ENCODE data around the gene STK11IP.
A peak's percentile ranks its signal among the peaks of the same experiment; 100 is the strongest.
"Not testable (repeated sequence)": the region's sequence is repeated elsewhere in the genome, so short reads cannot be mapped to it uniquely, and the experiment has no call there.

Gene STK11IP

DNA sequence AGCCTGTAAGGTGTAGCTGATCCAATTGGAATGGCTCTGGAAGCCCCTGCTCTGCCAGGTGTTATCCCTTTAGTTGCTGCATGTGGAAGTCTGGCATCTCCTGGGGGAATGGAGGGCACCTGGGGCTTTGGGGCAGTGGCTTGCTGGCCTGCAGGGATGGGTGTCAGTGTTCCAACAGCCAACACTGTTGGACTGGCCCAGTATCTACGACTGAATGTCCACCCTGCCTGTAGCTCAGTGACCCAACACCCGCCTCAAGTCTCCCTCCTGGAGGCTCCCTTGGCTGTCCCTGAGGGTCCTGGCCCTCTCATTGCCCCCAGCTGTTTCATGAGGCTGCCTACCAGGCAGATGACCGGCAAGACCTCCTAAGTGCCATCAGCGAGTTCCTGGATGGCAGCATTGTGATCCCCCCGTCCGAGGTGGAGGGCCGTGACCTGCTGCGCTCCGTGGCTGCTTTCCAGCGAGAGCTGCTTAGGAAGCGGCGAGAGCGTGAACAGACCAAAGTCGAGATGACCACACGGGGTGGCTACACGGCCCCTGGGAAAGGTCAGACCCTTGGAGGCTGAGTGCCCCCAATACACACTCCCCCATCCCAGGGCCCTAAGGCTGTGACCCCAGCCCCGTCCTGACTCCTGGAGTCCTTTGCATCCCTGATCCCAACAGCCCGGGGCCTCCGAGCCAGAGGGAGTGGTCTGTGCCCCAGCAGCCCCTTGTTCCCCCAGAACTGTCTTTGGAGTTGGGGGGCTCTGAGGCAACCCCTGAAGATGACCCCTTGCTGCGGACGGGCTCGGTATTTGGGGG, 37.5 kb downstream of the STK11IP start:
- DNase-seq (ENCODE audit: low read depth in 2 of 2), result no peak

GRCh38 chr2:219636144-219636915, 38.7 kb downstream of the STK11IP start:
- no peak for DNase-seq (ENCODE audit: low read depth in 2 of 2)

GRCh38 chr2:219636941-219637841, 39.5 kb downstream of the STK11IP start:
- DNase-seq (ENCODE audit: low read depth in 2 of 2), result no peak

DNA sequence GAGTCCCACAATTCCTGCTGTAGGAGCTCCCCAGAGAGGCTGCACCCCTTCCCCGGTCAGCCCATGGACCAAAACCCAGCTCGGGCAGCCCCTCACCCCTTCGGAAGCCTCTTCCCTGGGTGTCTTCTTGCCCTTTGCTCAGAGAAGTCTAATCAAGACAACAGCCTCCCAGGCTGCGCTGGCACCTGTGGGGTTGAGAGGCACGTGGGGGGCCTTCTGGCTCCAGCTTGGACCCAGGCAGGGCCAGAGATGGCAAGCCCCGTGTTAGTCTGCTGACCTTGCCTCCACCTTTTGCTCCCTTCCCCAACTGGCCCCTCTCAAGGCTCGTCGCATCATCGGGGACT, 40.2 kb downstream of the STK11IP start:
- no peak for DNase-seq (ENCODE audit: low read depth in 2 of 2)

DNA sequence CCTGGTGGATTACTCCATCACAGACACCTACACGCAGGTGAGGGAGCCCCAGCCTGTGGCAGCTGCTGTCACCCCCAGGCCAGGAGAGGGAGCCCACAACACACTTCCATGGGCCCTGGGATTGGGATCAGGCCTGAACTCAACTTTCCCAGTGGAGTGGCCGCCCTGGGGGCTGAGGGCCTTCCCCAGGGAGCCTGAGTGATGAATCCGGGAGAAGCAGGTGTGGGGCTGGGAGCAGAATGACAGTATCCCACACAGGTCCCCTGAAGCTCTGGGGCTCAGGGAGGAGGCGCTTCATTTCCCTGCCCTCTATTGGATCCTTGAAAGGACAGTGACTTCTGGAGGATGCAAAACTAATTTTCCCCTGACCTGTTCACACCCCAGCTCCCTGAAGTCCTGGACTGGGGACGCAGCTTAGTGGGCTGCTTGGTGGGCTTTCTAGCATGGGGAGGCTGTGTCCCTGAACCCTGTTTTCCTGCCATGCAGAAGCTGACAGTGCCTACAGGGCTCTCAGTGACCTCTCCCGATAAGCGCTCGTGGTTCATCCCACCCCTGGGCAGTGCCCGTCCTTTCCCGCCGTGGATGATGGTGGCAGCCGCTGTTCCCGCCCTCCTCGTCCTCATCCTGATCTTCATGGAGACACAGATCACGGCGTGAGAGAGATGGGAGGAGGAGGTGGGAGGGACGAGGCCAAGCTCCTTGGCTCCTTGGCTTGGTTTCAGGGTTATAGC, 40.7 kb downstream of the STK11IP start:
- no peak for DNase-seq (ENCODE audit: low read depth in 2 of 2)

DNA sequence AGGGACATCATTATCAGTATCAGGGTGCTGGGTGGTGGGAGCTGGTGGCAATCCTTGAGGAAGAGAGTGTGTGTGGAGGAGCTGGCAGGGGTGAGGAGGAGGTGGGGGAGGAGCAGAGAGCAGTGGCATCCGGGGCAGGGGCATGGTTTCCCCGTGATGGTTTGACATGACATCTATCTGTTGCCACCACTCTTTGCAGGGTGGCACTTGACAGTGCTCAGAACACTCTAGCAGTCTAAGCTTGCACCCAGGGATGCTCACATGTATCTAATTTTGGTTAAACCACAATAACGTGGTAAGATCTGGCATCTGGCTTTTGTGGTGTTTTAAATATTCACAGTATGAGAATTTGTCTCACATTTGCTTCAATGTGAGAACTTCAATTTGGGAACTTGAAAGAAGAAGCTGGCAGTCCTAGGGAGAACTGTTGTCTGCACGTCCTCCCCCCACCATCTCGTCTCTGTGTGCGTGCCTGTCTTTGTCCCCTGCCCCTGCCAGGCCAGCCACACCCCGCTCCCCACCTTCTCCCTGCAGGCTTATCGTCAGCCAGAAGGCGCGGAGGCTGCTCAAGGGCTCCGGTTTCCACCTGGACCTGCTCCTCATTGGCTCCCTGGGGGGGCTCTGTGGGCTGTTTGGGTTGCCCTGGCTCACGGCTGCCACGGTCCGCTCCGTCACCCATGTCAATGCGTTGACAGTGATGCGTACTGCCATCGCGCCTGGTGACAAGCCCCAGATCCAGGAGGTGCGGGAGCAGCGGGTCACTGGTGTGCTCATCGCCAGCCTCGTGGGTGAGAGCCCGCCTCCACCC, 41.5 kb downstream of the STK11IP start:
- DNase-seq (ENCODE audit: low read depth in 2 of 2), result no peak

DNA sequence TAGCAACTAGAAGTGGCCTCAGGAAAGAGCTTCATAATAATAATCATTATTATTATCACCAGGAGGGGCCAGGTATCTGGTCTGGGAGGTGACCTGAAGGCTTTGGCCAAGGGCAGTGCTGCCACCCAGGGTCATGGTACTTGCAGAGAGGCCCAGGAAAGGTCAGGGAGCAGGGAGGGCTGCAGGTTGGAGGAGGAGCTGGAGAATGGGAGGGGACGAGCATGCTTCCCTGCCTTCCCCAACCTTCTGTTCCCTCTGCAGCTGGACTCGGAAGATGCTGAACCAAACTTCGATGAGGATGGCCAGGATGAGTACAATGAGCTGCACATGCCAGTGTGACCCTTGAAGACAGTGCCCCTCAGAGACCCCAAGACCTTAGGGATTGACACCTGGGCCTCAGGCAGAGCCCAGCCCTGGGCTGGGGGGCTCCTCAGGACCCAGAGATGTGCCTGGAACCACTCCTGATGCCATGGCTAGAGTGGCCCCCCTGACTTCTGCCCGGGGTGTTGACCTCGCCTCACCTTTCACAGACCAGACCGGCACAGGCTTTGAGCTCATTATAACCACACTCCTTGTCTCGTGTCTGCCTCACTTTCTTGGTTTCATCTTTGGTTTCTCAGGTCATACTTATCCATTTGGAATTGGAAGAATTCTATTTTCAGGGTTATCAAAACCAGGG, 43.9 kb downstream of the STK11IP start:
- no peak for DNase-seq (ENCODE audit: low read depth in 2 of 2)

DNA sequence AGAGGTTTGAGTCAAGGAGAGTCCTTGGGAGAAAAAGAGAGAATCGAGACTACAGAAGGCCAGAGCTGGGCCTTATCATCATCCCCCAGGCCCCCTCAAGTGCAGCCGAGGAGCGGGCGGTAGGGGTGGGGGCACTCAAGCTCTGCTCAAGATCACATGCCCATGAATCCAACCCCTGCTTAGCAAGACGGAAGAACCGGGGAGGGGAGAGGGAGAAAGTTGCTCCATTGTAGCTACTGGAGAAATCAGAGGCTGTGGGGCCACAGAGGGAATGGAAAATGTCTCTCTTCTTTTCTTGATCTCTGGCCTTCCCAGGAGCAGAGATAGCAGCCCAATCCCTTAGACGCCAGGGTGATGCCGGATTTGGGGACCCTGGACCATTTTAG, 44.4 kb downstream of the STK11IP start:
- DNase-seq (ENCODE audit: low read depth in 2 of 2), result no peak

DNA sequence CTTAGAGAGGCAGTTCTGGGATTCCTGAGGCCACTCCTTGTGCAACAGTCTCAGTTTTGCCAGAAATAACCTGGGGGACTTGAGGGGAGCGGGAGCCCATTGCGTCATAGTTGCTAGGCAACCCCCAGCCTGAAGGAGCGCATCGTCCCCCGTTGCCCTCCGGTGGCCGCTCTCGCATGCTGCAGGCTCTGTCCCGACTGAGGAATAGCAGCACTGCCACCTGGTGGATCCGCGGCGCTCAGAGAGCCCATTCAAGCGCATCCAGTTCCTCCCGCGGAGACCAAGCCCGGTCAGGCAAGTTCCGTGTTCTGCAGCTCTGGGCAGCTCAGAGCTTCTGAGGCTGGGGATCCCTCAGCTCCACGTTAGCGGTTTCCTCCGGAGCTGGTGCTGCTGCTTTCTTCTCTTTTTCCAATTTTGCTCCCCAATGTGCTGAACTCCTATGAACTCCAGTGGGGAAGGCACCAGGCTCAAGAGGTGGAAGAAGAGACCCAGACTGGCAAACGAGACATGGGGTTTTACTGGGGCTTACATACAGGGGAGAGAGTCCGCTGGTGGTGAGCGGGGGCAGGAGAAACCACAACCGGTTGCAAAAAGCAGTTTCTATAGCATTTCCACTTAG, 44.9 kb downstream of the STK11IP start:
- DNase-seq (ENCODE audit: low read depth in 2 of 2), result peak; percentile 73 to 79

GRCh38 chr2:219643084-219643473, 45.4 kb downstream of the STK11IP start:
- no peak for DNase-seq (ENCODE audit: low read depth in 2 of 2)

- no peak for DNase-seq (ENCODE audit: low read depth in 2 of 2)
These were observed 46.2 kb downstream of the STK11IP start for GRCh38 chr2:219643788-219644398.

GRCh38 chr2:219644801-219645480, 47.3 kb downstream of the STK11IP start:
- no peak for DNase-seq (ENCODE audit: low read depth in 2 of 2)

GRCh38 chr2:219645631-219646527, 48.2 kb downstream of the STK11IP start:
- DNase-seq (ENCODE audit: low read depth in 2 of 2), result no peak

DNA sequence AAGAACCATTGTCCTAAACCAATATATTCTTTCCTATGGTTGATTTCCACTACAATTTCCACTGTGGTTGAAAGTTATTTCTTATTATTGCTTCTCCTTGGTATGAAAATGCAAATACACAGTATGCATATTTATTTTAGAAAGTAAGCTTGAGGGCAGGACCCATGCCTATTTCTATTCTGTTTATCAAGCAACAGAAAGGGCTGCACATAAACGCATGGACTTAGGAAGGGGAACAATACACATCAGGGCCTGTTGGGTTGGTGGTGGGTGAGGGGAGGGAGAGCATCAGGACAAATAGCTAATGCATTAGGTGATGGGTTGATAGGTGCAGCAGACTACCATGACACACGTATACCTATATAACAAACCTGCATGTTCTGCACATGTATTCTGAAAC, 50.5 kb downstream of the STK11IP start:
- no peak for DNase-seq (ENCODE audit: low read depth in 2 of 2)

- no peak for DNase-seq (ENCODE audit: low read depth in 2 of 2)
These were observed 51.3 kb downstream of the STK11IP start for GRCh38 chr2:219648963-219649362.

- DNase-seq (ENCODE audit: low read depth in 2 of 2), result no peak
These were observed 53.0 kb downstream of the STK11IP start for GRCh38 chr2:219650426-219651248.

DNA sequence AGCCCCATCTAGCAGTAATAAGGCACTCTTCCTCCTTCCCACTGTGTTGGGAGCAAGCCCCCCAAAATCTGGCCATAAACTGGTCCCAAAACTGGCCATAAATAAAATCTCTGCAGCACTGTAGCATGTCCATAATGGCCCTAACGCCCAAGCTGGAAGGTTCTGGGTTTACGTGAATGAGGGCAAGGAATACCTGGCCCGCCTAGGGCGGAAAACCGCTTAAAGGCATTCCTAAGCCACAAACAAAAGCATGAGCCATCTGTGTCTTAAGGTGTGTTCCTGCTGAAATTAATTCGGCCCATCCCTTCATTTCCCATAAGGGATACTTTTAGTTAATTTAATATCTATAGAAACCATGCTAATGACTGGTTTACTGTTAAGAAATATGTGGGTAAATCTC, 54.0 kb downstream of the STK11IP start:
- DNase-seq (ENCODE audit: low read depth in 2 of 2), result not testable (repeated sequence)

Data from stimulated activated CD8-positive, alpha-beta memory T cell treated with anti-CD3 and anti-CD28 coated beads, Interleukin-2, amount 100 ng/mL, for 1 hour (primary cell).